Measurements from ENCODE around the gene ZNF578.
"Not testable (repeated sequence)": the region's sequence is repeated elsewhere in the genome, so short reads cannot be mapped to it uniquely, and the experiment has no call there.

Gene ZNF578

DNA sequence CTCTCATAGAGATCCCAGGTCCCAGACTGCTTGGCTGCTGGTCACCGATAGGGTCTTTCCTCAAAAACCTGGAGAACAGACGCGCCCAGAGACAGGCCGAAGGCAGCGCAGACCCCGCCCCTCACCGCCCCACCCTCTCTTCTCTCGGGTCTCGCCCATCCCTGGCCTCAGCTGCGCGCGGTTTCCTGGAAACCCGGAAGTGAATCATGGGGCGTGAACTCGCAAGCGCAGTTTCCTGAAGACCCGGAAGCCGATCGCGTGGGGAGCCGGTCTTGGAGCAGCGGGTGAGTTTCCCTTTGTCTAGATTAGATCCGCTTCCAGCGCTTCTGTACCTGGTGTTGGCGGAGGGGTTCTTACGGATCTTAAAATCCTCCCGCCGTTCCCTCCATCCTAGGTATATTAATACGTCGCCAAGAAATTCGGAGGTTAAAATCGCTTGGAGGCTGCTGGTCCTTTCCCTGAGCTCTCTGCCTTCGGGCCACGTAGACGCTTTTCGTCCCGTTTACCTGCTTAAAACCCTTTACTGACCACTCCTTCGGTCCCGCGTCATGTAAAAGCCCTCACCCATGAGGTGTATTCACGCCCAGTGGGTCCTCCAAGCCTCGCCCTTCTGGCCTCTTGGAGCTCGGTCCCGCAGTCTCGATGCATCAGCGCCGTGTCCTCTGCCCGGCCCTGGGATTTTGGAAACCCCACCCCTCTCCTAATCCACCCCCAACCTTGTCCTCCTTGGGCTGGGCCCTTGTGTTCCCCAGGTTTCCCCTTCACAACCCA is at the start of gene ZNF578:
Gene ZNF578 (plus strand): TSS at position 230 of the 771 bp plus-strand sequence. CDS start 48,293 bp downstream, outside the sequence.
- DNase-seq (ENCODE audit: low read depth, low spot score), result no peak

DNA sequence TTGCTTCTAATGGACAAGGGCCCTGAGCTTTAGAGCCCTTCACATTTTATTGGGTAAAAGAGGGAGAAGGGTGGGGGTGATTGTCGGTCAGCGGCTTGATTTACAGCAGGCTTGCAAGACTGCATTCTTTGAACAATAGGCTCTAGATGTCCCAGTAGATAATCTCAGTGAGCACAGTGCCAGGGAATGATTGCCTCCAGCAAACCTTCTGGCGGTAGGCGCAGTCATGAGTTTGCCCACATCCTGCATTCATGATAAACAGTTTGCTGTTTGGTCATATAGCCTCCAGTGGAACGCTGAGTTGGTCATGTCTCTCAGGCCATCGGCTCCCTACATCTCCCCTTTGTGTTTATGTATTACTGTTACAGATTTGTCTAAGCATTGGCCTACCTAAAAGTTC is 43.1 kb upstream of the ZNF578 start:
- no peak for DNase-seq (ENCODE audit: low read depth, low spot score)

DNA sequence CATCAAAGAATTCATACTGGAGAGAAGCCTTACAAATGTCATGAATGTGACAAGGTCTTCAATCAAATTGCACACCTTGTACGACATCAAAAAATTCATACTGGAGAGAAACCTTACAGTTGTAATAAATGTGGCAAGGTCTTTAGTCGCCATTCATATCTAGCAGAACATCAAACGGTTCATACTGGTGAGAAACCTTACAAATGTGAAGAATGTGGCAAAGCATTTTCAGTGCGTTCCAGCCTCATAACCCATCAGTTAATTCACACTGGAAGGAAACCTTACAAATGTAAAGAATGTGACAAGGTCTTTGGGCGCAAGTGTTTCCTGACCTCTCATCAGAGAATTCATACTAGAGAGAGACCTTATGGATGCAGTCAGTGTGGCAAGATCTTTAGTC is 37.6 kb upstream of the ZNF578 start:
- no peak for DNase-seq (ENCODE audit: low read depth, low spot score)

DNA sequence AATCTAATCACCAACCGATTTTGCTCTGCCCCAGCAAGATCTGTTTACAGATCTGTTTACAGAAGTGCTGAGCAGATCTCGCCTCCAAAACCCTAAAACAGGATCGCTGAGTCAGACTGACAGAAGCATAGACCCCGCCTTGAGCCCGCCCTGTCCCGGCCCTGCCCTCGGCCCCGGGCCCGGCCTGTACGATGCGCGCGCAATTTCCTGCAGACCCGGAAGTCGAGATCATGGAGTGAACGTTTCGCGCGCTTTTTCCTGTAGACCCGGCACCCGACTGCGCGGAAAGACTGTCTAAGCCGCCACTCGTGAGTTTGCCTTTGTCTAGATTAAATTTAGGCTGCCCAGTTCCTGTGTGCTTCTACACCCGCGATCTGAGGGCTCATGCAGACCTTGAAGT is 24.4 kb upstream of the ZNF578 start, which contains the start of gene ZNF534:
Gene ZNF534 (plus strand): TSS at position 212 of the 400 bp plus-strand sequence. CDS start 2,327 bp downstream, outside the sequence.
- DNase-seq (ENCODE audit: low read depth, low spot score), result no peak

DNA sequence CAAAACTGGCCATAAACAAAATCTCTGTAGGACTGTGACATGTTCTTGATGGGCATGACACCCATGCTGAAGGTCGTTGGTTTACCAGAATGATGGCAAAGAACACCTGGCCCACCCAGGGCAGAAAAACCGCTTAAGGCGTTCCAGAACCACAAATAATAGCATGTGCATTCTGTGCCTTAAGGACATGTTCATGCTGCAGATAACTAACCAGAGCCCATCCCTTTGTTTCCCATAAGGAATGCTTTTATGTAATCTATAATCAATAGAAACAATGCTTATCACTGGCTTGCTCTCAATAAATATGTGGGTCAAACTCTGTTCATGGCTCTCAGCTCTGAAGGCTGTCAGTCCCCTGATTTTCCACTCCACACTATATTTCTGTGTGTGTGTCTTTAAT is 11.2 kb upstream of the ZNF578 start:
- no peak for DNase-seq (ENCODE audit: low read depth, low spot score)

DNA sequence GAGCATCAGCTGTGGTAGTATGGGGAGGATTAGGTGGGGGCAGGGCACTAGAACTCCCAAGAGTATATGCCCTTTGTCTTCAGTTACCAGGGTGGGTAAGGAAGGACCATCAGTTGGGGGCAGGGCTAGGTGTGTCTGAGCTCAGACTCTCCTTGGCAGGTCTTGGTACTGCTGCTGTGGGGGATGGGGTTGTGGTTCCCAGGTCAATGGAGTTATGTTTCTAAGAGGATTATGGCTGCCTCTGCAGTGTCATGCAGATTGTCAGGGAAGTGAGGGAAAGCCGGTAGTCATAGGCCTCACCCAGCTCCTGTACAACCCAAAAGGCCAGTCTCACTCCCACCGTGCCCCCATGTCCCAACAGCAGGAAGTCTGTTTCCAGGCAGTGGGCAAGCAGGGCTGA is 8.8 kb upstream of the ZNF578 start:
- no peak for DNase-seq (ENCODE audit: low read depth, low spot score)

DNA sequence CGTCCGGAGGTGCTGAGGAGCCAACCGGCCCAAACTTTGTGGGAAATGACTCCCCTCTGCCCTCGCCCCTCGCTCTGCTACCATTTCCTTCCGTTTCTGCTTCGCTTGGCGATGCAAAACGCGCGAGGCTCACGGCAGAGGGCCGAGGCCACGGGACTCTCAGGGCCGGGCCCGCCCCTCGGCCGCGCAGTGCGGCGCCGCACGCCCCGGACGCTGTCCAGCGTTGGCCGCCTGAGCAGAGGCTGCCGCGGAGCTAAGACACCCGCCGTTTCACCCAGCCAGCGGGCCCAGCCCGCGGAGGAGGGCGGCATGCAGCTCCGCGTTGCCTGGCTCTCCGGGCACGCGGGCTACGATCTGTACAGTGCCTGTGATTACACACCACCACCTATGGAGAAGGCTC is 2.1 kb upstream of the ZNF578 start:
- DNase-seq (ENCODE audit: low read depth, low spot score), result no peak

DNA sequence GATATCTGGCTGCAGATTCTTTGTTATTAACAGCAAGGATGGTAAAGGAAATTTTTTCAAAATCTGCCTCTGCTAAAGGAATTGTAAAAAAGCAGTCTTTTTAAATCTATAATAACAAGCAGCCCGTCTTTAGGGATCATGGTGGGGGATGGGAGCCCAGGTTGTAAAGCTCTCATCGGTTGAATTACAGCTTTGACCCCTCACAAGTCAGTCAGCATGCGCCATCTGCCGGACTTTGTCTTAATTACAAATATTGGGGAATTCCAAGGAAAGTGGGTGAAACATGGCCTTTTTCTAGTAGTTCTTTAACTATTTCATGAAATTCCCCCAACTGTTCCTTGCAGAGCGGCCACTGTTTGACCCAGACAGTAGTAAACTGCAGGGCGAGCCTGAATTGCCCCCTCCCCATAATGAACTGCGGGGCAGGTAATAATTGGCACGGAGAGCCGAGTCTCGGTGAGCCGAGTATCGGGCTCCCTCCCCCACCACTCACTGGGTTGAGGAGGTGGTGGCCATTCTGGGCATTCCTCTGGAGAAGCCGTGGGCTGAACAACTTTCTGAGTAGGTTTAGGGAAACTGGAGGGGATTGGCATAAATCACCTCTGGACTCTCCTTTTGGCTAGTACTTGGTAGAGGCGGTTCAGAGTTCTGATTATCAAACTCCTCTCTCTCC is 11.6 kb downstream of the ZNF578 start:
- peak; percentile 42 for DNase-seq (ENCODE audit: low read depth, low spot score)

DNA sequence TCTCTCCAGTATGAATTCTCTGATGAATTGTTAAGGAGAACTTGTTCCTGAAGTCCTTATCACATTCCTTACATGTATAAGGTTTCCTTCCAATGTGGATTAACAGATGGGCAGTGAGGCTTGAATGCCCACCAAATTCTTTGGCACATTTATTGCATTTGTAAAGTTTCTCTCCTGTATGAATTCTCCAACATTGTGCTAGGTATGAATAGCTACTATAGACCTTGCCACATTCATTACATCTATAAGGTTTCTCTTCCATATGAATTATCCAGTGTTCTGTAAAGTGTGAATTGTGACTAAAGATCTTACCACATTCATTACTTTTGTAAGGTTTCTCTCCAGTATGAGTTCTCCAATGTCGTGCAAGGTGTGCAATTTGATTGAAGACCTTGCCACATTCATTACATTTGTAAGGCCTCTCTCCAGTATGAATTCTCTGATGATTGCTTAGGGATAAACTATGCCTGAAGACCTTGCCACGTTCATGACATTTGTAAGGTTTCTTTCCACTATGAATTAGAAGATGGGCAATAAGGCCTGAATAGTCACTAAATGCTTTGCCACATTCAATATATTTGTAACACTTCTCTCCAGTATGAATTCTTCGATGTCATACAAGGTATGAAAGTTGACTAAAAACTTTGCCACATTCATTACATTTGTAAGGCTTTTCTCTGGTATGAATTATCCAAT is 20.4 kb downstream of the ZNF578 start:
- no peak for DNase-seq (ENCODE audit: low read depth, low spot score)

DNA sequence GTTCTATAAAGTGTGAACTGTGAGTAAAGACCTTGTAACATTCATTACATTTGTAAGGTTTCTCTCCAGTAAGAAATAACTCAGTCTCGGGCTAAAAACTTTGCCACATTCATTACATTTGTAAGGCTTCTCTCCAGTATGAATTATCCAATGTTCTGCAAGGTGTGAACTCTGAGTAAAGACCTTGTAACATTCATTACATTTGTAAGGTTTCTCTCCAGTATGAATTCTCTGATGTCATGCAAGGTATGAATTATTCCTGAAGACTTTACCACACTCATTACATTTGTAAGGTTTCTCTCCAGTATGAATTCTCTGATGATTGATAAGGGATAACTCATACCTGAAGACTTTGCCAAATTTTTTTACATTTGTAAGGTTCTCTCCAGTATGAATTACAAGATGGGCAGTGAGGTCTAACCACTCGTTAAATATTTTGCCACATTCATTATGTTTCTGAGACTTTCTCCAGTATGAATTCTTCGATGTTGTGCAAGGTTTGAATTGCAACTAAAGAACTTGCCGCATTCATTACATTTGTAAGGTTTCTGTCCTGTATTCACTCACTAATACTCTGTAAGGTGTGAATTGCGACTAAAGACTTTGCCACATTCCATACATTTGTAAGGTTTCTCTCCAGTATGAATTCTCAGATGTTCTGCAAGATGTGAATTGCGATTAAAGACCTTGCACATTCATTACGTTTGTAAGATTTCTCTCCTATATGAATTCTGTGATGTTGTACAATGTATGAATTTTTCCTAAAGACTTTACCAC is 21.2 kb downstream of the ZNF578 start:
- DNase-seq (ENCODE audit: low read depth, low spot score), result no peak

DNA sequence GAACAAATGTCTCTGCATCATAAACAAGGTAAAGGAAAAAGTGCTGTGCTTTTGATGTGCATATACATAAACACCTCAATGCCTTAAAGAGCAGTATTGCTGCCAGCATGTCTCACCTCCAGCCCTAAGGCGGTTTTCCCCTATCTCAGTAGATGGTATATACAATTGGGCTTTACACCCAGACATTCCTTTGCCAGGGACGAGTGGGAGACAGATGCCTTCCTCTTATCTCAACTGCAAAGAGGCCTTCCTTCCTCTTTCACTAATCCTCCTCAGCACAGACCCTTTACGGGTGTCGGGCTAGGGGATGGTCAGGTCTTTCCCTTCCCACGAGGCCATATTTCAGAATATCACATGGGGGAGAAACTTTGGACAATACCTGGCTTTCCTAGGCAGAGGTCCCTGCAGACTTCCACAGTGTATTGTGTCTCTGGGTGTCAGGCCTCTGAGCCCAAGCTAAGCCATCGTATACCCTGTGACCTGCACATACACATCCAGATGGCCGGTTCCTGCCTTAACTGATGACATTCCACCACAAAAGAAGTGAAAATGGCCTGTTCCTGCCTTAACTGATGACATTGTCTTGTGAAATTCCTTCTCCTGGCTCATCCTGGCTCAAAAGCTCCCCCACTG is 30.9 kb downstream of the ZNF578 start:
- not testable (repeated sequence) for DNase-seq (ENCODE audit: low read depth, low spot score)

DNA sequence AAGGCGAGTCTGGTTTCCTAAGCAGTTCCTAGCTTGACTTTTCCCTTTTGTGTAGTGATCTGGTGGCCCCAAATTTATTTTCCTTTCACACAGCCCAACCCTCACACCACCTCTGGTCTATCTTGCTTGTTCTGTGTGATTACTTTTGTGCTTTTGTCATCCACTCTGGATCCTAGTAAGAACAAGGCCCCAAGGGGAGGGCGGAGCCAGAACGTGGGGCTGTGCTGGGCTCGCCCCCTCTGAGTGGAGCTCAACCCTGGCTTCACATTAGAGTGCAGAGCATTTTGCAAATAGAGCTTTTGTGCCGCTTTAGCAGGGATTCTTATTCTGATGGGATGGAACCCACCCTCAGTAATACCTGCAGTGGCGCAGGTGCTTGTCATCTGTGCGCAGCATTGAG is 31.7 kb downstream of the ZNF578 start:
- not testable (repeated sequence) for DNase-seq (ENCODE audit: low read depth, low spot score)

DNA sequence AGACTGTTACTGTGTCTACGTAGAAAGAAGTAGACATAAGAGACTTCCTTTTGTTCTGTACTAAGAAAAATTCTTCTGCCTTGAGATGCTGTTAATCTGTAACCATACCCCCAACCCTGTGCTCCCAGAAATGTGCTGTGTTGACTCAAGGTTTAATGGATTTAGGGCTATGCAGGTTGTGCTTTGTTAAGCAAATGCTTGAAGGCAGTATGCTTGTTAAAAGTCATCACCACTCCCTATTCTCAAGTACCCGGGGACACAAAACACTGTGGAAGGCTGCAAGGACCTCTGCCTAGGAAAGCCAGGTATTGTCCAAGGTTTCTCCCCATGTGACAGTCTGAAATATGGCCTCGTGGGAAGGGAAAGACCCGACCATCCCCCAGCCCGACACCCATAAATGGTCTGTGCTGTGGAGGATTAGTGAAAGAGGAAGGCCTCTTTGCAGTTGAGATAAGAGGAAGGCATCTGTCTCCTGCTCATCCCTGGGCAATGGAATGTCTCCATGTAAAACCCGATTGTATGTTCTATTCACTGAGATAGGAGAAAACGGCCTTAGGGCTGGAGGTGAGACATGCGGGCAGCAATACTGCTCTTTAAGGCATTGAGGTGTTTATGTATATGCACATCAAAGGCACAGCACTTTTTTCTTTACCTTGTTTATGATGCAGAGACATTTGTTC is 32.3 kb downstream of the ZNF578 start:
- not testable (repeated sequence) for DNase-seq (ENCODE audit: low read depth, low spot score)

DNA sequence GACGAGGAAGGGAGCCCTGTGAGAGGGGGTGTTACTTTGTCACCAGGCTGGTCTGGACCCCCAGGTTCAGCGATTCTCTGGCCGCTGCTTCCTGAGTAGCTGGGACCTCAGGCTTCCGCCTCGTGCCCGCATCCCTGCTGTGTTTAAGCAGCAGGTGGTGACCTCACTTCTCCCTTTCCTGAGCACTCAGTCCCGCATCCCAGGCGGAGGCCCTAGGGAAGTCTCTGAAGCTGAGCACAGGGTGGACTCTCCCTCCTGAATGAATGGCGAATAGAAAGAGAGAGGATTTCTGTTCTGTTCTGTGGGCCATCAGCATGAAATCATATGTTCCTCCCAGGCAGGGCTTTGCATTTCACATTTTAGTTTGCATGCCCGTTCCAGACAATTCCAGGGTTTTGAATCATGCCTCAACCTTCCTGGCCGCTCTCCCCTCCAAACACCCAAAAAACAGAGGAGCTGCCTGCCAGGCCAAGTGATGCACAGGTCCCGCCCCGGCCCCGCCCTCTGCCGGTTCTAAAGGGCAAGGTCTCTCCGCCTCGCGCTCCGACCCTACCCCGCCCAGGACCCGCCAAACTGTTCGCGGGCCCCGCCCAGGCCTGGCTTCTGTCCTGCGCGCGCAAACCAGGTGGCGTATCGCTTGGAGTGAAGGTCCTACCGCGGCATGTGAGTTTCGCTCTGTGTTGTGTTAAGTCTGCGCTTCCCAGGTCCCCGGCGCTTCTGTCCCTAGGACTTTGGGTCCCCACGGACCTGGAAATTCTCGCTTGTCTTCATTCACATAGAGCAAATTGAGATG is 39.0 kb downstream of the ZNF578 start:
- peak; percentile 71 for DNase-seq (ENCODE audit: low read depth, low spot score)

DNA sequence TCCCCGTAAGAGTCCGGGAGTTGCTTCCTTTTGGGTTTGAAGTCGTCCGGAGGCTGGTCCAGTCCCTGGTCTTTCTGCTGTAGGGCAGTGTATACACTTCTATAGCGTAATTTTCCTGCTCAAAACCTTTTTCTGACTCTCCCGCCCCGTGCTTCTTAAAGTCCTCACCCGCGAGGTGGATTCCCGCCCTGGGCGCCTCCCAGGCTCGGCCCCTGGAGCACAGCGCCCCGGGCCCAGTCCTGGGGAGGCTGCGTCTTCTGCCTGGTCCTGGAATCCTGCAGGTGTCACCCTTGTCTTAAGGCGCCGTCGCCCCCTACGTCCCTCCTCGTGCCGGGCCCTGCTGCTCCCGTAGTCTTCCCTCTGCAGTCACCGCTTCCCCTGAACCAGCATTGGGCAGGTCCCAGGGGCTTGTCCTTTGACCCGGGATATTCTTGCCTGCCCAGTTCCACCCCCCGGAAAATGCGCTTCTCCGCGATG is 39.7 kb downstream of the ZNF578 start:
- peak; percentile 76 for DNase-seq (ENCODE audit: low read depth, low spot score)

DNA sequence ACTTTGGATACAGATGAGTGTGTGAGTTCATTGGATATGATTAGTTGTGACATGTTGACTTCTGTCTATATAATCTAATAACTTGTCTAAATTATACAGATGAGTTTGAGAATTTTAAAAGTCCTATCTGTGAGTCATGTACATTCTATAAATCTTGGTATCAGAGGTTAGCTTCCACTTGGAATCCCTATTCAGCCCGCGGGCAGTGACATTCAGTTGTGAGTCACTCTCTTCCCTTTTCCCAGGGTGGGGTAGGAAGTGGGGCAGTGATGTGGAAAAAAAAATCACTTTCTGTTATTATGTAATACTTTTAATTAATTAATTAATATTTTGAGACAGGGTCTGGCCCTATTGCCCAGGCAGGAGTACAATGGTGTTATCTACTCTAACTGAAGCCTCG is 41.2 kb downstream of the ZNF578 start:
- no peak for DNase-seq (ENCODE audit: low read depth, low spot score)

DNA sequence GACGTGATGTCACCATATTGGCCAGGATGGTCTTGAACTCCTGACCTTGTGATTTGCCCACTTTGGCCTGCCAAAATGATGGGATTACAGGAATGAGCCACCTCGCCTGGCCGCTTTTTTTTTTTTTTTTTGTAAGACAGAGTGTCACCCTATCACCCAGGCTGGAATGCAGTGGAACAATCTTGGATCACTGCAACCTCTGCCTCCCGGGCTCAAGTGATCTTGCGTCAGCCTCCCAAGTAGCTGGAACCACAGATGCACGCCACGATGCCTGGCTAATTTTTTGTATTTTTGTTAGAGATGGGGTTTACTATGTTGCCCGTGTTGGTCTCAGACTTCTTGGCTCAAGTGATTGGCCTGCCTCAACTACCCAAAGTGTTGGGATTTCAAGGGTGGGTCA is 45.2 kb downstream of the ZNF578 start:
- DNase-seq (ENCODE audit: low read depth, low spot score), result no peak

DNA sequence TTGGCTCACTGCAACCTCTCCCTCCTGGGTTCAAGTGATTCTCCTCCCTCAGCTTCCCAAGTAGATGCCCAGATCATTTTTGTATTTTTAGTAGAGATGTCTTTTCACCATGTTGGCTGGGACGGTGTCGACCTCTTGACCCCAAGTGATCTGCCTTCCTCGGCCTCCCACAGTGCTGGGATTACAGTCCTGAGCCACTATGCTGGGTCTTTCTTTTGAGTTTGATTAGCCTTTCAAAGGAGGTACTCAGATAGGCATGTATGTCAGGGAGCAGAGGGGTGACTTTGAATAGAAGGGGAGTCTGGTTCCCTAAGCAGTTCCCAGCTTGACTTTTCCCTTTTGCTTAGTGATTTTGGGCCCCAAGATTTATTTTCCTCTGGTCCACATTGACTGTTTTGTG is 47.1 kb downstream of the ZNF578 start:
- DNase-seq (ENCODE audit: low read depth, low spot score), result not testable (repeated sequence)

DNA sequence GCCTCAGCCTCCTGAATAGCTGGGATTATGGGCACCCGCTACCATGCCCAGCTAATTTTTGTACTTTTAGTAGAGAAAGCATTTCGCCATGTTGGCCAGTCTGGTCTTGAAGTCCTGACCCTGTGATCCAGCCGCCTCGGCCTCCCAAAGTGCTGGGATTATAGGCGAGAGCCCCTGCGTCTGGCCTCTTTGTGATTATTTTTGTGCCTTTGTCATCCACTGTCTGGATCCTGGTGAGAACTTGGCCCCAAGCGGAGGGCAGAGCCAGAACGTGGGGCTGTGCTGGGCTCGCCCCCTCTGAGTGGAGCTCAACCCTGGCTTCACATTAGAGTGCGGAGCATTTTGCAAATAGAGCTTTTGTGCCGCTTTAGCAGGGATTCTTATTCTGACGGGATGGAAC is 47.6 kb downstream of the ZNF578 start:
- DNase-seq (ENCODE audit: low read depth, low spot score), result not testable (repeated sequence)

DNA sequence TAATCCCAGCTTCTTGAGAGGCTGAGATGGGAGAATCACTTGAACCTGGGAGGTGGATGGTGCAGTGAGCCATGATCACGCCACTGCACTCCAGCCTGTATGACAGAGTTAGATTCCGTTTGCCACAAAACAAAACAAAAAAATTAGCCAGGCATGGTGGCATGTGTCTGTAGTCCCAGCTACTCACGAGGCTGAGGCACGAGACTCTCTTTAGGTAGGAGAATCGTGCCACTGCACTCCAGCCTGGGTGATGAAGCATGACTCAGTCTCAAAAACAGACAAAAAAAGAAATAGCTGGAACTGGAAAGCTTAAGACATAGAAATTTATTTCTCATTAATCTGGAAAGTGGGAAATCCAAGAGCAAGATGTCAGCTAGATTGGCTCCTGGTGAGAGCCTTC is 53.9 kb downstream of the ZNF578 start:
- DNase-seq (ENCODE audit: low read depth, low spot score), result no peak
